Limb (tissue), 2 donors: ENCODE results near the gene SLC25A47.
"Not testable (repeated sequence)": the region's sequence is repeated elsewhere in the genome, so short reads cannot be mapped to it uniquely, and the experiment has no call there.

ENCODE experiments used
- DNase-seq, 2 donors: peaks; one replicate each; pipeline ENCODE4 v3.0.0-alpha.2; 2016; ENCODE audit errors: extremely low spot score in 2 of 2

SLC25A47 gene

DNA sequence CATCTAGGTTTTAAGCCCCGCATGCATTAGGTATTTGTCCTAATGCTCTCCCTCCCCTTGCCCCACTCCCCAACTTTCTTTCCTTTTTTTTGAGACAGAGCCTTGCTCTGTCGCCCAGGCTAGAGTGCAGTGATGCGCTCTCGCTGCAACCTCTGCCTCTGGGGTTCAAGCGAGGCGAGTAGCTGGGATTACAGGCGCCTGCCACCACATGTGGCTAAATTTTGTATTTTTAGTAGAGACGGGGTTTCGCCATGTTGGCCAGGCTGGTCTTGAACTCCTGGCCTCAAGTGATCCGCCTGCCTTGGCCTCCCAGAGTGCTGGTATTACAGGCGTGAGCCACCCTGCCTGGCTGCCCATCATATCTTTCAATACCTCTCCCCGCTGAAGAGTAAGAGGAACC, 19.7 kb downstream of the SLC25A47 start:
- not testable (repeated sequence) for DNase-seq

DNA sequence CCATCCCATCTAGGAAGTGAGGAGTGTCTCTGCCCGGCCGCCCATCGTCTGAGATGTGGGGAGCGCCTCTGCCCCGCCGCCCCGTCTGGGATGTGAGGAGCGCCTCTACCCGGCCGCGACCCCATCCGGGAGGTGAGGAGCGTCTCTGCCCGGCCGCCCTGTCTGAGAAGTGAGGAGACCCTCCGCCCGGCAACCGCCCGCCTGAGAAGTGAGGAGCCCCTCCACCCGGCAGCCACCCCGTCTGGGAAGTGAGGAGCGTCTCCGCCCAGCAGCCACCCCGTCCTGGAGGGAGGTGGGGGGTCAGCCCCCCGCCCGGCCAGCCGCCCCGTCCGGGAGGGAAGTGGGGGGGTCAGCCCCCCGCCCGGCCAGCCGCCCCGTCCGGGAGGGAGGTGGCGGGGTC, 21.5 kb downstream of the SLC25A47 start:
- not testable (repeated sequence) for DNase-seq

DNA sequence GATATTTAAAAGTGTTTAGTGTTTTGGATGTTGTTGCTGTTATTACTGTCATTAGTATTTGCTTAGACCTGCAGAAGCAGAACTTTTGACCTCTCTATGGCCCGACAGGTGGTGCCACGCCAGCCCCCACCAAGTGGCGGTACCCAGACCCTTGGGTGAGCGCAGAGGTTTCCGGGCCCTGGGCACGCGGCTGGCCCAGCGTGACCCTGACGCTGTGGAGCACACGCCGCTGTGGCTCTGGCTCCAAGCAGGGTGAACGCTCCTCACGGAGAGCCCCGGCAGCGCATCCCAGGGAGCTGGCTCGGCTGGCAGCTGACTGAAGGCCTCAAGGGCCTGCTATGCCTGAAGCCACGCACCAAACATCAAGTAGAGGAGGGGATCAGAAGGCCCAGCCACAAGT, 22.6 kb downstream of the SLC25A47 start:
- no peak for DNase-seq

DNA sequence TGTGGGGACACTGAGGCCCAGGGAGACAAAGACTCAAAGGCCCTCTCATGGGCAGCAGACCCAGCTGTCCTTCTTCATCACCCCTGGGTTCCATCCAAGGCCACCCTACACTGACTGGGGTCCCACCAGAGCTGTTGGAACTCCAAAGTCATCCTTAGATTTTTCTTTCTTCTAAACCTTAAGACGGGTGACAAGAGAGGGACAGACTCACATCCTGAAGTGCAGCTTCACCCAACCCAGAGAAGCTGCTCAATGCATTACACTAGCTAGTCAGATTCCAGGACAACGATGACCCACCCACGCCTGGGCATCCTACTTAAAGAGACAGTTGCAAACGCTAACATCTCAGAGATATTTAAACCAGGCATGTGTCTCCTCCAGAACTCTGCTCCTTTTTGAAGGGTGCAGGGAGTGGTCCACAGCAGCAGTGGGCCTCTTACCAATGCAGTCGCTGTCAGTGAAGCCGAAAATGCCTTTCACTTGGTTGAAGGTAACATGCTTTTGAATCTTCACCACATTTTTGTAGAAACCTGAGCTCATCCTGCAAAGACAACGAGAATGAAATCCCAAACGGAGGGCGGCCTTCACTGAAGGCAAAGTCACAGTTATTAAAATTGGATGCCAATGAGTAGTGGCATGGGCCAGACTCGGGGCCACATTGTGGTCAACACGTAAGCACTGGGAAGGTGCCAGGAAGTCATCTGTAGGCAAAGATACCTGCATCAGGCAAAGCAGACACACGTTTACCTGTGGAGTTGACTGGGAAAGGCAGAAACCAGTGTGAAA, 23.4 kb downstream of the SLC25A47 start:
- no peak for DNase-seq

DNA sequence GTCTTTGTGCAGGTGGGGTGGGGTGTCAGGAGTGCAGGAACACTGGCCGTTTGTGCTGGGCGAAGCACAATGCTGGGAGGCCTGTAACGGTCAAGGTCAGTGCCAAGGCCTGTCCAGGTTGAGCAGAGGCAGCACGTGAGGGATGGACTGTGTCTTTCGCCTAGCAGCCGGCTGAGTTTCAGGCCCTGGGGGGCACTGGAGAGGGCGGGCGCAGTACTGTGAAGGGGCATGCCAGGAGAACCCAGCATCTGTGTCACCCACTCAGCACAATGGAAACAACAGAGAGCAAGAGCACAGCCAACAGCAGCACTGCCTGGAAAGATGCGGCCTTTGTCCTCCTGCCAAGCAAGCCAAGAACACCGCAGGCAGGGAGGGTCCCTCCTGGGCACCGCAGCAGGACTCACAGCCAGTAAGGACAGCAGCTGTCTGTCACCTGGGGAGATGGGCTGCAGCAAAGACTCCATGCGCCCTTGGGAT, 25.2 kb downstream of the SLC25A47 start:
- no peak for DNase-seq

DNA sequence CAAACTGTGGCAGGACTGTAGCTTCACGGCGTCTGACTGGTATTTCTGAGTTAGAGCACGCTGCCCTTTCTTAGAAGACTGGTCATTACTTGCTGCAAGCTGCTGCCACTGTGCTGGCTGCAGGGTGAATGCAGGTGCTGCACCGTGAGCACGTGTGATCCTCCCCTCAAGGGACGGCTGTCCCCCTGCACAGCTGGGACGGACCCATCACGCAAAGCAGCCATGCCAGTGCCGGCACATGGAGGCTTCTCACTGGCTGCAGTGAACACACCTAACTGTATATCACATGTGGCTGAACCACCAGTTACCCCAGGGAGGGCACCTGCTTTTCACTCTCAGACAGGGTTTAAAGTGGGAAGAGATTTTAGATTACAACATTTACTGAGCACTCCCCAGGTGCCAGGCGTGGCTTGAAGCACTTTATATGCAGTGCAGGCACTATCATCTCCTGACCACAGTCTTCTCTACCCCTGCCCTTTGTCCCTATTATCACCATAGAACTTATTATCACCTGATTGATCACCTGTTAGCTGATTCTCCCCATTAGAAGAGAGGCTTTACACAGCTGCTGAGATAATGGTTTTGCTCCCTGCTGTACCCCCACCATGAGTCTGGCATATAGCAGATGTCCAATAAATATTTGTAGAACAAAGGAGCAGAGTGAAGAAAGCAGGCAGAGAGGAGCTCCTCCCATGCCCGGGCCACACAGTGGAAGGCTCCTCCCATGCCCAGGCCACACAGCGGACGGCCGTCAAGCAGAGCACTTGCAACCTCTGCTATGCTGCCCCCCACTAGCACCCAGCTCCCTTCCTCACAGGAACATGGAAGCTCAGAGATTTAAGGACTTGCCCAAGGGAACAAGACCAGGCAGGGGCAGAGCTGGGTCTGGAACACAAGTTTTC, 25.9 kb downstream of the SLC25A47 start:
- no peak for DNase-seq

DNA sequence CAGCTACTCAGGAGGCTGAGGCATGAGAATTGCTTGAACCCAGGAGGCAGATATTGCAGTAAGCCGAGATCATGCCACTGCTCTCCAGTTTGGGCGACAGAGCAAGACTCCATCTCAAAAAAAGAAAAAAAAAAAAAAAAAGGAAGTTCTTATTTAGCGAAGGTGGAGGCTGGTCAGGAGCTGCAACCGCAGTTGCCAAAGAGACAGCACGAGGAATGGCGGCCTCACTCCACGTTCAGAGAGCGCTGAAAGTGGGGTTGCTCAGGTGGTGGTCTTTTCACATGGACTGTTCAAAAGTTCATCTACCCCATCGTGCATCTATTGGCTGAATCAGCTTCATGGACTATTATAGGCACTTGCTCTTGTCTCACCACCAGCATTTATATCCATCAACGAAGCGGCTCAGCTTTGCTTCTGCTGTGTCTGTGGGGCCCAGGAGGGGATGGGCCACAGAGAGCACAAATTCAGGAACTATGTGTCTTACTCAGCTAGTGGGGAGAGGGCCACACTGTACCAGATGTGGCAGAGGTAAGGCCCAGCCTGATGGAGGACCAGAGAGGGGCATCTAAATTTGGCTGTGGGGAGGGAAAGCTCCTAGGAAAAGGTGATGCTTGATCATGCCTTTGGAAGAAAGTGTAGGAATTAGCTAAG, 27.3 kb downstream of the SLC25A47 start:
- DNase-seq: no peak

DNA sequence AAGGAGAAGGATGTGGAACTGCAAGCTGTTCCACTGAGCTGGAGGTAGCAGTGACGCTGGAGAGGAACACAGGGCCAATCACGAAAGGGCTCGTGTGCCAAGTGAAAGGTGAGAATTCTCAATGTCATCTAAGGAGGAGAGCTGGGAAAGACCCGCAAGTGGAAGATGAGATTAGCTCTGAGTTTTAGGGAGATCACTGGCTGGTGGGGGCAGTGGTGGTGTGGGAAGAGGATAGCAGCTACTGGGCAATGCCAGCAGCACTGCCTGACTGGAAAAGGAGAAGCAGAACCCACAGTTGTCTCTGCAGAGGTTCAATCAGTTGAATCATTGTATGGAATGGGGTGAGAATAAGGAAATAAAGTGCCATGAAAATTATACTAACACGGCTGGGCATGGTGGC, 27.8 kb downstream of the SLC25A47 start:
- no peak for DNase-seq

DNA sequence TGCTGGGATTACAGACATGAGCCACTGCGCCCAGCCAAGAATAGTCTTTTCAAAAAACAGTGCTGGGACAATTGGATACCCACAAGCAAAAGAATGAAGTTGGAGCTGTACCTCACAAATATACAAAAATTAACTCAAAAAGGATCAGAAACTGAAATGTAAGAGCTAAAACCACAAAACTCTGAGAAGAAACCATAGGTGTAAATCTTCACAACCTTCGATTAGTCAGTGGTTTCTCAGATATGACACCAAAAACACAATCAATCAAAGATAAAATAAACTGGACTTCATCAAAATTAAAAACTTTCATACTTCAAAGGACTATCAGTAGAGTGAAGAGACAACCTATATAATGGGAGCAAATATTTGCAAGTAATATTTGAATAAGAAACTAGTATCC, 35.3 kb downstream of the SLC25A47 start:
- no peak for DNase-seq

DNA sequence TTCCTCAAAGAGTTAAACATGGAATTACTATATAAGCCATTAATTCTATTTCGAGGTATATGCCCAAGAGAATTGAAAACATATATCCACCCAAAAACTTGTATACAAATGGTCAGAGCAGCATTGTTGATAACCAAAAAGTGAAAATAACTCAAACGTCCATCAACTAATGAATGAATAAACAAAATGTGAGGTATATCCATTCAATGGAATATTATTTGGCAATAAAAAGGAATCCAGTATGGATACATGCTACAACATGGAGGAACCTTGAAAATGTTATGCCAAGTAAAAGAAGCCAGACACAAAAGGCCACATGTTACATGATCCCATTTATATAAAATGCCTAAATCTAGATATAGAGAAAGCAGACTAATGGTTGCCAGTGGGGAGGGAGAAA, 36.0 kb downstream of the SLC25A47 start:
- no peak for DNase-seq

DNA sequence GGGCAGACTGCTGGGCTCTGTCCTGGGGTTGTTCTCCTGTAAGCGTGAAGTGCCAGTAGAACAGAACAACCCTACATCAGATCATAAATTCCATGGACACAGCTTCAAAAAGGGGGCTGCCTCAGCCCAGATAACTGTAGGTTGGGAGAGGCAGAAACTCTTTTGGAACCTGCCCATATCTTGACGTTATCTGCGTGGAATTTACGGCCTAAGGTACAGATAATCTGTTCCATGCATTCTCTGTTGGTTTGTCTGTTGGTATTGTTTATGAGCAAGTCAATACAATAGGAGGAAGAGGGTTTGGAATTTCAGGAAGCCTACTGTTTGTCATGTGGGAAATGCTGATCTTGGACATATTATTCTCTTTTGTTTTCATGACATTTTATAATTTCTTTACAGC, 36.7 kb downstream of the SLC25A47 start:
- DNase-seq: no peak

DNA sequence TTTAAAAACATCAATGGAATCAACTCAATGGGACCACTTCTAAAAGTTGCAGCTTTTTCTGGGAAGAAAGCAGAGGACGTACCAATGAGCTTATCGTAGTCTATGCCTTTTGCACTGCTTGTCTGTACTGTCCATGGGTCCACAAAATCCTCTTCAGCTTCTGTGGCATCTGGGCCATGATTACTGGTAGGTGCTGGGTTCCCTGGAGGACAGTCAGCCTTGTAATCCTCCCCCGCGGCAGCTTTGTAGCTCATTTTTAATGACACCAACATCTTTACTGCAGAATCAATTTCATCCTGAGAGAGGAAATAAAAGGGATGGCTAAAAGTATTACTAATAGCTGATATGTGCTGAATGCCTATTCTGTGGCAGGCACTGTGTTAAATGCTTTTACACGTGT, 38.5 kb downstream of the SLC25A47 start:
- DNase-seq: no peak

DNA sequence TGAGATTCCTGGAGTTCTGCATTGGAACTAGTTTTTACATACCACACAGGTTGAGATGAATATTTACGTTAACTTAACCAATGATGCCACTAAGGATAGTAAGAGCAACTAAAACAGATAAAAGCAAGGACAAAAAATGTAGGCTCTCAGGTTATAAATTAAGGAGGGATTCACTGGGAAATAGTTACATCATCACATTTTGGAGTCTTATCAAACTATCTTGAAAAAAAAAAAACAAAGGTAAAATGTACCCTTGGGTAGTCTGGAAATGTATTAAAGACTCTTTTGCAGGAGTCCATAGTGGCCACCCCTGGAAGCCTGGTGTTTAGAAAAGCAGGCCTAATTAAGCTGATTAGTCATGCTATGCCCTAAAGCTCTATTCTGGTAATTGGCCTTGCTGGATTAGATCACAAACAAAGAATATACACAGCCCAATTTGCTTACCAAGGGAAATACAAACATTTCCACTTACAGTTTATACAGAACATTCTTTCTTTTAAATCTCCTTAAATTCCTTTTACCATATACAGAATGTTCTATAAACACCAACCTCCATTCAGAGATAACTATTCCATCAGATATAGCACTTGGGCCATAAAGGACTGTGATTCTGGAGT, 39.3 kb downstream of the SLC25A47 start:
- DNase-seq: no peak

DNA sequence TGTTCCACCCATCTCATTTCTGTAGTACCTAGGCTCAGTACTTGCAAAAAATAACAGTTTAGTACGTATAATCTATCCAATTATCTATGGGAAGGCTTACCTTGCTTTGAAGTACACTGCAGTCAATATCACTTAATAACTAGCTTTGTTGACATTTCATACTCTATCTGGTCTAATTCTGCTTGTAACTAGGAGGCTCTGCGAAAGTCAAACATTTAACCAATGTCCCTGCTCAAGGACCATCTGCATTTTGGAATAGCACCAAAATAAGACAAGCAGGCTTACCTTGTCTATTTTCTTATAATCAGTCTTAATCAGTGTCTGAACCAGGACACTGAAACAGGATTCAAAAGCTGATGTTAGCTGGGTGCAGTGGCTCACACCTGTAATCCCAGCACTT, 39.9 kb downstream of the SLC25A47 start:
- DNase-seq: no peak

DNA sequence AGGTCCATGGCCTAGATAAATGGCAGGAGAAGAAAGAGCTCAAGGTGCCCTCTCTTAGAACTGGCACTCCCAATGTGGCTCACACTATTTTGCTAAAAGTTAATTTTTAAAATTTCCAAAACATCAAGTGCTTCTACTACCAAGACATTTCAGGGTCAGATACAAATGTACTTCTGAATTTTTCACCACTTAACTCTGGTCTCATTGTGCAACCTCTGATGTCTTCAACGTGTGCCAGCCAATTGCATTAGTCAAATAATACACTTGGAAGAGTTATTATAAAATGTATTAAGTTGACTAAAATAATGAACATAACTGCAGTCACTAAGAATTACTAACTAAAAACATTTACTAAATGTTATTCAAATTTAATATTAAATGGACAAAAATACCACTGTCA, 41.3 kb downstream of the SLC25A47 start:
- DNase-seq: no peak

DNA sequence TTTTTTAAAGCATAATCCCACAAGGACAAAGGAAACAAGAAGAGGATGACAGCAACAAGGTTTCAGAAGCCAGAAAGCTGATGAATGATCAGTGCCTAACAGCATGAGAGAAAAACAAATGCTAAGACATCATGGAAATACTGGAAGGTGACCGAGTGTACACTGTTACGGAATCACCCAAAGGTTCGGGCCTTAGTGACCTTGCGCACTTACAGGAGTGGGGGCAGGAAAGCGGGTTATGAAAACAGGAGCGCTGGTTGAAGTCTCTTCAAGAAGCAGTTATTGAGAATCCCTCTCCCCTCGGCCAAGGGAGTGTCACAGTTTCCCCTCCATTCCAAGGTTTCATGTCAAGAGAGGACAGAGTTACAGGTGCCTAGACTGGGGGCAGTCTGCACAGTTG, 42.6 kb downstream of the SLC25A47 start:
- no peak for DNase-seq

DNA sequence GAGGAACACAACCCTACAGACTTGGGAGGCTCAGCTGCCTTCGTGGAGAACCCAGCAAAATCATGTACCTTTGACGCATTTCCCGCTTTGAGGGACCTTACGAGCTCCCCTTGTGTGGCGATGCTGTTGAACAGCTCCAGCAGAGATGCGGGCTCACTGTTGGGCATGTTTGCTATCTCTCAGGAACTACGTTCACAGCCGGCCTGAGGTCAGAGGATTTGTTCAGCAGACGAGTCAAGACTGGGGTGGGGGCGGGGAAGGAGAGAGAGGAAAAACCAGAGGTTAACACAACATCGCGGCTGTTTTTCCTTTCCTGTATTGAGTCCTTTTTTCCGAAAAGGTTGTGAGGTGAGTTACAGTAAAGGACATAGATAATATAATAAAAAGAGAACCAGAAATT, 45.9 kb downstream of the SLC25A47 start:
- DNase-seq: no peak

DNA sequence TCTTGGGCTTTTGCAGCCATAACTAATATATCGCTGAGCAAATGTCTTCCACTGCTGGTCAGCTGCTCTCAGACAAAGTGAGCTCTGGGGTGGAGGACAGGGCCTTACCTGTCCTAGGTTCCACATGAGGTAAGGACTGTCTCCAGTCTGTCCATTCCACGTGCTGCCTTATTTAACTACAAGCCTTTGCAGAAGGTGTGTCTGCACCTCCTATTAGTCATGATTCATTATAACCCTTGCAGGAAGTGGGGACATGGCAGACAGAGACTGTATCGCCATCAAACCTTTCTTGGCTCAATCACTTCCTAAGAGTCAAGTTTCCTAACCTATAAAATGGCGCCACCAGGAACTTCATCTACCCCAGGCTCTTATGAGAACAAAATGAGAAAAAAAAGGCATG, 46.9 kb downstream of the SLC25A47 start:
- no peak for DNase-seq

DNA sequence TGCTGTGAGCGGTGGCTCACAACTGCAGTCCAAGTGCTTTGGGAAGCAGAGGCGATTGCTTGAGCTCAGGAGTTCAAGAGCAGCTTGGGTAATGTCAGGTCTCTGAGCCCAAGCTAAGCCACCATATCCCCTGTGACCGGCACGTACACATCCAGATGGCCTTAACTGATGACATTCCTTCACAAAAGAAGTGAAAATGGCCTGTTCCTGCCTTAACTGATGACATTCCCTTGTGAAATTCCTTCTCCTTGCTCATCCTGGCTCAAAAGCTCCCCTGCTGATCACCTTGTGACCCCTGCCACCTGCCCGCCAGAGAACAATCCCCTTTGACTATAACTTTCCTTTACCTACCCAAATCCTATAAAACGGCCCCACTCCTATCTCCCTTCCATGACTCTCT, 48.6 kb downstream of the SLC25A47 start:
- no peak for DNase-seq

DNA sequence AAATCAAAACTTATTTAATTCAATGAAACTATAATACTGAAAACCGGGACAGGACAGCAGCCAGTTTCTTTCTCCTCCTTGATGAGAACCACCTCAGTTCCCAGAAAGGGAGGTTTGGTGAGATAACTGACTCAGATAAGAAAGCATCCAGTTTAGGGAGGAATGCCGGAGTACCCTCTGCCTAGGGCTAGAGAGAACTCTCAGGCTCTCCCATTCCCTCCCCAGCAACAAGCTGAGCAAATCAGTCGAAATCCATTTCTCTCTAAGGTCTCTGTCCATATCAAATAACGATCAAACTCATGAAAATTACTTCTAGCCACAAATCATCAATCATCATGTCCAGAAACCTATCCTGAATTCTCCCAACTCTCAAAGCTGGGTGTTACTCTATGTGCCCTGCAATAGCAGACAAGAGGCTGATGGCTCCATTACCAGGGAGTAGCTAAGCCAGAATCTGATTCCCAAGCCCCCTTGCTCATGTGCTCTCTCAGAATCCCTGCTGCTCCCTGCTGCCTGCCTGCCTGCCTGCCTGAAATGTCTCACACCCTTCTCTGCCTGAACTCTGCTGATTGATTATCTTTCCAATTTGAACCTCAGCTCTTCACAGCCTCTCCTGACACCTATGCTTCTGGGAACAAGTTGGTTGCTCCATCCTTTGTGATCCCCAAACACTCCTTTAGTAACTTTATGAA, 49.4 kb downstream of the SLC25A47 start:
- DNase-seq: no peak

DNA sequence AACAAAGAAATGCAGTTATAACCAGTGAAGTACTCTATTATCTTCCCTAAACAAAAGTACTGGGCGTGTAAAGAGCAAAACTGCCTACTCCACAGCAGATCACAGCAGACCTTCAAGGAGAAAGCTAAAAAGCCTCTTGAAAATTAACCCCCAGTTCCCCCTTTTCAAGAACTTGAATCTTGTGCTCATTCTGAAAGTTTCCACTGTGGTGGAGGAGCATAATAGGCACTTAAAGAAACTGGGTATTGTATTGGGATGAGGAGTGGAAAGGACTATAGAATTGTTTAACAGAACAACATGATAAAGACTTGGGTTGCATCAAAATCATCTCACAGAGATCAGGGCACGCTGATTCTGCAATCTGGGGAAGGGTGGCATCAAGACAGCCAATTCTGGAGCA, 51.1 kb downstream of the SLC25A47 start:
- no peak for DNase-seq
